Gastroesophageal sphincter (tissue), 3 donors: ENCODE results near the gene CCDC57.

ENCODE experiments used
- CTCF ChIP-seq, 4 experiments: fragments of 200-600 bp in 2 of 4; fragments of 450-650 bp in 2 of 4; sonication (generic) in 1 of 4; IDR thresholded peaks; one replicate each; pipeline ENCODE4 v1.5.1; 2017 to 2019; ENCODE audit warnings: antibody characterized with exemption in 4 of 4, mild to moderate bottlenecking in 2 of 4, moderate library complexity in 2 of 4
- POLR2A ChIP-seq, 2 donors: fragments of 450-650 bp; IDR thresholded peaks; one replicate each; pipeline ENCODE4 v1.6.1; 2017; ENCODE audit warnings: antibody characterized with exemption in 2 of 2, mild to moderate bottlenecking in 2 of 2, moderate library complexity in 1 of 2
- POLR2AphosphoS5 ChIP-seq: sonication (generic); formaldehyde crosslinking; IDR thresholded peaks from one replicate; pipeline ENCODE4 v1.6.1; 2017; ENCODE audit warnings: antibody characterized with exemption

- TF ChIP-seq CTCF (IDR thresholded peaks at IDR 0.05) = no peak
- TF ChIP-seq POLR2A (IDR thresholded peaks at IDR 0.05) = no peak
- no peak for TF ChIP-seq POLR2AphosphoS5
Observed at GRCh38 chr17:82058230-82058854, 154.3 kb downstream of the CCDC57 start.
